GM19240 (cell line): ENCODE data around the gene TPCN2.

Experiments
- DNase-seq: peaks from one replicate; pipeline ENCODE4 v3.0.0; 2011; ENCODE audit warnings: low spot score; ENCODE audit not compliant: insufficient read length

The TPCN2 gene

GRCh38 chr11:69057236-69057635 is 8.5 kb downstream of the TPCN2 start:
- no peak for DNase-seq

GRCh38 chr11:69057801-69058200 is 9.1 kb downstream of the TPCN2 start:
- DNase-seq, result no peak

- no peak for DNase-seq
Observed at GRCh38 chr11:69058511-69059270, 10.0 kb downstream of the TPCN2 start.

- DNase-seq, result no peak
Observed at GRCh38 chr11:69059429-69059828, 10.7 kb downstream of the TPCN2 start.

- DNase-seq, result no peak
Observed at GRCh38 chr11:69059985-69060384, 11.3 kb downstream of the TPCN2 start.

- no peak for DNase-seq
Observed at GRCh38 chr11:69060806-69061712, 12.3 kb downstream of the TPCN2 start.

GRCh38 chr11:69061713-69062053 is 13.0 kb downstream of the TPCN2 start:
- DNase-seq, result no peak

- no peak for DNase-seq
Observed at GRCh38 chr11:69062169-69062855, 13.6 kb downstream of the TPCN2 start.

GRCh38 chr11:69062873-69063651 is 14.3 kb downstream of the TPCN2 start:
- DNase-seq, result no peak

GRCh38 chr11:69063652-69064260 is 15.0 kb downstream of the TPCN2 start:
- DNase-seq, result no peak

- DNase-seq, result no peak
Observed at GRCh38 chr11:69064394-69064957, 15.7 kb downstream of the TPCN2 start.

GRCh38 chr11:69065147-69065710 is 16.5 kb downstream of the TPCN2 start:
- no peak for DNase-seq

- no peak for DNase-seq
Observed at GRCh38 chr11:69066122-69067112, 17.7 kb downstream of the TPCN2 start.

GRCh38 chr11:69067200-69067599 is 18.5 kb downstream of the TPCN2 start:
- no peak for DNase-seq

GRCh38 chr11:69071086-69071800 is 22.5 kb downstream of the TPCN2 start:
- no peak for DNase-seq

GRCh38 chr11:69071956-69072355 is 23.2 kb downstream of the TPCN2 start:
- no peak for DNase-seq

- no peak for DNase-seq
Observed at GRCh38 chr11:69073469-69073868, 24.7 kb downstream of the TPCN2 start.
